ENCODE data around the gene MKNK1. TPM values are rescaled to one million over a fixed set of nuclear protein-coding genes. Genes with fewer than 3 reads are reported as not detected.

MKNK1 gene
- total and polyA plus RNA-seq, 2 of the 4 experiments (the other 2 are of a cell fraction), result 14.3 to 35.2 TPM

- Histone ChIP-seq H3K27ac (ENCODE audit: insufficient read depth, low read length) (no peak overlapping the region), H3K14ac (replicated peaks; ENCODE audit: low read depth, low read length) (no peak overlapping the region), H2AK9ac (replicated peaks; ENCODE audit: low read depth, low read length, poor library complexity) (no peak overlapping the region), H4K91ac (ENCODE audit: insufficient read depth, low read depth, low read length) (no peak overlapping the region), H3K36me3 (ENCODE audit: control insufficient read depth, insufficient read depth, low read length) (peaks cover 21% of the 10 kb centered on the region; the same call in 1 of the 2 replicates), H3K27me3 (ENCODE audit: control insufficient read depth, insufficient read depth, low read length) (no peaks in the 10 kb centered on the region), H3K4ac (ENCODE audit: low read depth, low read length) (no peak overlapping the region), H3K9ac (ENCODE audit: low read depth, low read length) (no peak overlapping the region; the same call in 1 of the 2 replicates), H4K8ac (ENCODE audit: low read depth in 2 of 2, low read length in 2 of 2) (no peak overlapping the region), H2AFZ (replicated peaks; ENCODE audit: low read length, poor library complexity) (no peak overlapping the region), H4K5ac (ENCODE audit: low read depth, low read length) (peak overlapping the region; percentile 48; the same call in 1 of the 2 replicates), H2AK5ac (ENCODE audit: low read depth, low read length) (no peak overlapping the region), H2BK20ac (ENCODE audit: low read depth, low read length) (no peak overlapping the region), H3K4me1 (ENCODE audit: control insufficient read depth, insufficient read depth, low read length) (peaks cover 3% of the 10 kb centered on the region; the same call in 1 of the 2 replicates), H4K20me1 (ENCODE audit: insufficient read depth, low read length) (no peaks in the 10 kb centered on the region), H2BK120ac (ENCODE audit: low read depth, low read length) (no peak overlapping the region), H3K4me2 (ENCODE audit: low read depth, low read length) (peak overlapping the region; percentile 62), H2BK15ac (ENCODE audit: low read depth, low read length) (no peak overlapping the region), H2BK5ac (ENCODE audit: low read depth, low read length, poor library complexity, severe bottlenecking) (peak overlapping the region; percentile 67), H3K9me1 (ENCODE audit: insufficient read depth, low read length) (no peaks in the 10 kb centered on the region), H3K4me3 (ENCODE audit: insufficient read depth, low read depth, low read length) (peak overlapping the region; percentile 17; the same call in 1 of the 2 replicates), H3K23ac (ENCODE audit: low read depth, low read length) (peak overlapping the region; percentile 56; the same call in 1 of the 2 replicates), H3K9me3 (ENCODE audit: control insufficient read depth, insufficient read depth, low read length) (0 out of 2 replicates have a peak, but pooled peaks cover 2% of the 10 kb centered on the region), H3K18ac (ENCODE audit: low read depth, low read length) (peak overlapping the region; percentile 1; the same call in 1 of the 2 replicates), H3K56ac (ENCODE audit: extremely low read depth, insufficient read depth, low read length) (0 out of 2 replicates have a peak overlapping the region, but pooled peaks have one; percentile 39), H3K79me1 (ENCODE audit: low read depth in 1 of 2, low read length in 2 of 2) (no peaks in the 10 kb centered on the region)
- CTCF ChIA-PET, result no interaction called here
- in situ Hi-C loops (cut with MboI; ENCODE audit: low sequenced_read_pairs), result no loop called here
- POLR2A ChIA-PET (ENCODE audit: unreplicated experiment), result no interaction called here
- intact Hi-C loops (cut with micrococcal nuclease), result no loop called here
- TF ChIP-seq POLR2A (IDR thresholded peaks at IDR 0.05; ENCODE audit: low read depth, low read length), result no peak
- no peak for TF ChIP-seq MXI1 (IDR thresholded peaks at IDR 0.05; ENCODE audit: borderline replicate concordance, low read depth, low read length)
- no peak for TF ChIP-seq RAD21 (IDR thresholded peaks at IDR 0.05; ENCODE audit: low read length)
- TF ChIP-seq FOS (IDR thresholded peaks at IDR 0.05; ENCODE audit: low read depth, low read length), result no peak
- TF ChIP-seq RCOR1 (IDR thresholded peaks at IDR 0.05; ENCODE audit: insufficient replicate concordance, low read length), result no peak
- ATAC-seq (ENCODE audit: low read depth) (peak; percentile 87), DNase-seq (peak; percentile 69)
- BruUV-seq (replicated peaks), result no TSS peak
- dilution Hi-C loops (cut with HindIII; ENCODE audit: low sequenced_read_pairs, unreplicated experiment), result no loop called here
- no CpG with 5 or more reads among the region's 2 CpGs for WGBS, 2 experiments (ENCODE audit: extremely low coverage in 2 of 2, insufficient read length in 1 of 2)
Observed at GRCh38 chr1:46653405-46653958, 49.4 kb upstream of the MKNK1 start.

Data from IMR-90 (cell line).